ENCODE measurements around the gene IL2RA.
"Not testable (repeated sequence)": the region's sequence is repeated elsewhere in the genome, so short reads cannot be mapped to it uniquely, and the experiment has no call there.

Gene IL2RA

DNA sequence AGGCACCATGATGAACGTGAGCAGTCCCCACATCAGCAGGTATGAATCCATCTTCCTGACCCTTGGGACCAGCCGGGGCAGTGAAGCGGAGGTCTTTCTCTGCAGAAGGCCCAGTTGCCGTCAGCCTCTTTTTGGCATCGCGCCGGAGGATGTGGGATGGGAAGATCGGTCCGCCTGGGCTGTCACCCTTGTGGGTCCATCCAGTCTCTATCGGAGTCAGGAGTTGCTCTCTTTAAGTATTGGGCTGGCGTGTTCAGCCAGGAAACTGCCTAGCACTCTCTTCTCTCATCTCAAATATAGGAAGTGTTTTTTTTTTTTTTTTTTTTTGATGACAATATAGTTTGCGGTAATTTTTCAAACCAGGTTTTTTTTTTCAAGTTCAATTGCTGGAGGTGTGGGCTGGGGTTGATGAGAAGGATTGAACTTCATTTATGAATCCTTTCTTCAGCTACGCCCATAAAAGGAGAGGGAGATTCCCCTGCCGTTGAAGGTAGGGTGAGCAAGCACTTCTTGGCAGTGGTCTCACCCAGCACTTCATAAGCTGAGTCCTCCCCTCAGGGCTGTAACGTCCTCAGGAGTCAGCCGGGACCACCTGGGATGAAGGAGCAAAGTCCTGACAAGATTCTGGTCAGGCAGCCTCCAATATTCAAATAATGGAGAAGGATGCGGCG is at the start of gene IL2RA:
IL2RA (minus strand) TSS at position 267 of the 671 bp plus-strand sequence; CDS start at position 51, 216 bp downstream.
- peak; percentile 82 for DNase-seq

GRCh38 chr10:6110136-6110535 is 48.0 kb upstream of the IL2RA start:
- no peak for DNase-seq

DNA sequence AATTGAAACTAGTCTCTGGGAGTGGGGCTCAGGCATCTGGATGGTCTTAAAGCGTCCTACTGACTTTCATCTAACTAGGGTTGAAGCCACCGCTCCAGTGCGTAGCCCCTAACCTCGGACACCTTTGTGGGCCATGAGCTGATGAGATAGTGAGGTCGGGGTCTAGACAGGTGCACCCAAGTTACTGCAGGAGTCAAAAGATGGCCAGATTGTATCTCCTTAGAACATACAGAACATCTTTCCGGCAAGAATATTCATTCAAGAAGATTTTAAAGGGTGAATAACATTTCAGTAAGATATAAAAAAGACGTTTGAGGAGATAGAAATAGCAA is 47.2 kb upstream of the IL2RA start:
- DNase-seq: no peak

GRCh38 chr10:6108631-6109443 is 46.7 kb upstream of the IL2RA start:
- peak; percentile 36 for DNase-seq

DNA sequence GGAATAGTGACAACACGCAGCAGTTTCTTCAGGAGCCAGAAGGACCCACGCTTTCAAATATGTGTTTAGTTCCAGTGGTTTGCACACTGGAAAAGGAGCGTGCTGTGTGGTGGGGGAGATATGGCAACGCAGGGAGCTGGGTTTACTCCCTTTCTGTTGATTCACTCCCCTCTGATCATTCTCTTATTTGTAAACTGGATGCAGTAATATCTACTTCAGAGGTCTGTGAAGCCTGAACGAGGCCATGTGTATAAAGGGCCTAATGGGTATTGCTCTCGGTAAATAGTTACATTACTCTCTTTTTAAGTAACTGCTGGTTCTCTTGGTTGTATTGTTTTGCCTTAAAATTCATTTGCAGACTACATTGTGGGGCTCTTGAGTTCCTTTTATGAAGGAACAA is 45.9 kb upstream of the IL2RA start:
- no peak for DNase-seq

DNA sequence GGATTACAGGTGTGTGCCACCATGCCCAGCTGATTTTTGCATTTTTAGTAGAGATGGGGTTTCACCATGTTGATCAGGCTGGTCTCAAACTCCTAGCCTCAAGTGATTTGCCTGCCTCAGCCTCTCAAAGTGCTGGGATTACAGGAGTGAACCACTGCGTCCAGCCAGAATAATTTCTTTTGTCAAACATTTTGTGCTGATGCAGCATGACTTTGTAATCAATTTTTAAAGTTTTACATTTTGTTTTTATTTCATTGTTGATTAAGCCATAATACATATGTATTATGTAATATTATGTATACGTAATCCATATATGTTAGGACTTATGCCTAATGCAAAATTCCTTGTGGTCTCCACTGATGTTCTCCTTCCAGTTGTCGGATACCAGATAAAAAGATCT is 45.4 kb upstream of the IL2RA start:
- not testable (repeated sequence) for DNase-seq

- DNase-seq: no peak
These were observed 41.4 kb upstream of the IL2RA start for GRCh38 chr10:6103591-6103990.

DNA sequence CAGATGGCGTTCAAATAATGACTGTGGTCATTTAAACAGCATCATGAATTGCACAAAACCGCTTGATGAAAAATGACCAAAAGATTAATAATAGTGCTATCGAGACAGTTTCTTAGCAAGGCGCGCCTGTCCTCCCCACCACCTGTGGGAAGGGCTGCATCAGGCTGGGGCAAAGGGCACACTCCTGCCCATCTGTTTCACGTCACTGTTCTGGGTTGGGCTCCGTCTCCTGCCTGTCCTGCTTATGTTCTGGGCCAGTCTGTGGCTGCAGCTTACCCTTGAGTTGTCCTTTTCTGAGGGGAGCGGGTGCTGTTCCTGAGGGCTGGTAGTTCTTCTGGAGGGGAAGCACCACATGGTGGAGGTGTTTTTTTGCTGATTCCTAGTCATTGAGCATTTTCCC is 40.0 kb upstream of the IL2RA start:
- no peak for DNase-seq

DNA sequence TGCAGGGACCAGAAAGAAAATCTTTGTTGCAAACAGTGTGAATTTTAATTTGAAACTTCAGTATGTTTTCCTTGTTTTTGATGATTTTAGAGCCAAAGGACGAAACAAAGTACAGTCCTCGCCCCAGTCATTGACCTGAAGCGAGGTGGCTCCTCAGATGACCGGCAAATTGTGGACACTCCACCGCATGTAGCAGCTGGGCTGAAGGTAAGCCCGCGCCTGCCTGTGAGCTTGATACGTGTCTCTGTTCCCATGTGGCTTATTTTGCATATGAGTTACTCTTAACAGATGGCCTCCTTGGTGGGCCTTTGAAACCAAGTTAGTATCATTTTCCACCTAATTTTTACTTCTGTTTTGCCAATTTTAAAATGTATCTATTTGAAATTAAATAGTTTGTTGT is 39.0 kb upstream of the IL2RA start:
- DNase-seq: no peak

- no peak for DNase-seq
These were observed 38.2 kb upstream of the IL2RA start for GRCh38 chr10:6100370-6100769.

DNA sequence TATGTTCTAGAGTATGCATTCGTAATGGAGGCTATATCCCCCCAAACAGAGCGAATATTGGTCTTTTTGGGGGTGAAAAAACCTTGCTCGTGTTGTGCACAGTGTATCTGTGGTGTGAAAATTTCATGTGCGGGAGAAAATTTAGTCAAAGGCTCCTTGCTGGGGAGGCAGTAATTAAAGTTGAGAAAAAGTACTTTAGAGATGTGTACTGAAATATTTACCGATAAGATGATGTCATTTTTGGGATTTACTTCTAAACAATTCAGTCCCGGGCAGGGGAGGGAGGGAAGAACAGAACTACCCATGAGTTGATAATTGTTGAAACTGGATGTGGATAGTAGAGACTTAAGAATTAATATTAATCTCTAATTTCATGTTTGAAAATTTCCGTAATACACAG is 36.0 kb upstream of the IL2RA start:
- DNase-seq: no peak

DNA sequence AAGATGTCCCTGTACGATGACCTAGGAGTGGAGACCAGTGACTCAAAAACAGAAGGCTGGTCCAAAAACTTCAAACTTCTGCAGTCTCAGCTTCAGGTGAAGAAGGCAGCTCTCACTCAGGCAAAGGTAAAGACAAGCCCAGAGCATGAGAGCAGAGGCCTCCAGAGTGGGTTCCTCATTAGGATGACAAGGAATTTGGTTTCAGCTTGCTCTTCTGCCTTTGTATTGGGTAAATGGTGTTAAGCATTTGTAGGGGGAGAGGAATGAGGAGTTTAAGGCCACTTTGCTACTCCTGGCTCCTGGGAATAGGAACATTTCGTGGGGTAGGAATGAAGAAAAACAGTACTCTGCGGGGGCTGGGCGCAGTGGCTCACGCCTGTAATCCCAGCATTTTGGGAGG is 34.9 kb upstream of the IL2RA start:
- DNase-seq: no peak

DNA sequence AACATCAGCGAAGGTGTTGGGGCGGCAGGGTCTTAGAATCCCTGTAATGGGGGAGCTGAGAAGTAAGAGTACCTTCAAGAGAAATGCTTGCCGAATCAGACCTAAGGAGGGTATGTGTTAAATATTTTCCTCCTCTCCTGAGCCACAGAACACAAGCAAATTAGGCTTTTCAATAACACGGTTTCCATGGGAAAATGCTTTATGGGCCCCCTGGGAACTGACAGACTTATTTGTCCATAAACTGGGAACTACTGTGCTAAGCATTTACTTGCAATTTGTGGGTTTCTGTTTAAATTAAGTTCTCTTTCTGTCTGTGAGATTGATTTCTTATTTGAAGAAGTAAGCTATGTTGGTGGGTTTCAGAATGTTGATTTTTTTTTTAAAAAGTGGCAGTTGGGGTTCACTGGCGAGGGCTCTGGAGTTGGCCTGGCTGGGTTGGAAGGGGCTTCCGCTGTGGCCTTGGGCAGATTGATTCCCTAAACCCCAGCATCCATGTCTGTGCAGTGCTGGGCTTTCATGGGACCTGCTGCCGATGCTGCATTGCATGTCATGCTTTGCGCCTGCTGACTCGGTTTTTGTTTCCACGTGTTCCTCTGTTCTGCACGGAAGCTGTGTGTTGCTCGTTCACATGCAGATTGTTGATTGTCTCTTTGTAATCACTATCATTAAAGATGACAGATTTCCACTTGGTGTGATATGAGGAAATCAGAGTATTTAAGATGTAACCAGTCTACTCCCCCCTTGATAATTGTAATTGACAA is 33.8 kb upstream of the IL2RA start:
- no peak for DNase-seq

GRCh38 chr10:6092731-6093130 is 30.6 kb upstream of the IL2RA start:
- no peak for DNase-seq

DNA sequence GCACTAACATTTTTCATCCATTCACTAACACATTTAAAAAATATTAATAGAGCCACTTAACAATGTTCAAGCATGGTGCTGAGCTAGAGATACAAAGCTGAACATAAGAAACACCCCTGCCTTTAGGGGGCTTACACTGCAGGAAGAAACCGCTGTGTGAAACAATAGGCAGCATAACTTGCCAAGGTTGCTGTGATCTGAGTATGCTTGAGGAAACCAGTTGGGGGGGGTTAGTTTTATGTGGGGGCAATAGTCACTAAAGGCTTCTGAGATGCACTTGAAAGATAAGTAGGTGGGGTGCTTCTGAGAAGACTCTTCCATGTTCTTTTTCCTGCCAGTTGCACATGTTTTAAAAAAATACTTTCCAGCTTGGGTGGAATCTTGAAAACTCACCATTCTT is 29.5 kb upstream of the IL2RA start:
- DNase-seq: no peak

- DNase-seq: no peak
These were observed 27.4 kb upstream of the IL2RA start for GRCh38 chr10:6089334-6090219.

- peak; percentile 97 for DNase-seq
These were observed 26.7 kb upstream of the IL2RA start, which contains the start of gene RBM17 for GRCh38 chr10:6088721-6089333. Gene RBM17, plus strand, starts transcription at chr10:6089034. Its CDS starts 8,032 bp downstream, at chr10:6097066.

GRCh38 chr10:6086375-6087233 is 24.4 kb upstream of the IL2RA start:
- DNase-seq: peak; percentile 88

DNA sequence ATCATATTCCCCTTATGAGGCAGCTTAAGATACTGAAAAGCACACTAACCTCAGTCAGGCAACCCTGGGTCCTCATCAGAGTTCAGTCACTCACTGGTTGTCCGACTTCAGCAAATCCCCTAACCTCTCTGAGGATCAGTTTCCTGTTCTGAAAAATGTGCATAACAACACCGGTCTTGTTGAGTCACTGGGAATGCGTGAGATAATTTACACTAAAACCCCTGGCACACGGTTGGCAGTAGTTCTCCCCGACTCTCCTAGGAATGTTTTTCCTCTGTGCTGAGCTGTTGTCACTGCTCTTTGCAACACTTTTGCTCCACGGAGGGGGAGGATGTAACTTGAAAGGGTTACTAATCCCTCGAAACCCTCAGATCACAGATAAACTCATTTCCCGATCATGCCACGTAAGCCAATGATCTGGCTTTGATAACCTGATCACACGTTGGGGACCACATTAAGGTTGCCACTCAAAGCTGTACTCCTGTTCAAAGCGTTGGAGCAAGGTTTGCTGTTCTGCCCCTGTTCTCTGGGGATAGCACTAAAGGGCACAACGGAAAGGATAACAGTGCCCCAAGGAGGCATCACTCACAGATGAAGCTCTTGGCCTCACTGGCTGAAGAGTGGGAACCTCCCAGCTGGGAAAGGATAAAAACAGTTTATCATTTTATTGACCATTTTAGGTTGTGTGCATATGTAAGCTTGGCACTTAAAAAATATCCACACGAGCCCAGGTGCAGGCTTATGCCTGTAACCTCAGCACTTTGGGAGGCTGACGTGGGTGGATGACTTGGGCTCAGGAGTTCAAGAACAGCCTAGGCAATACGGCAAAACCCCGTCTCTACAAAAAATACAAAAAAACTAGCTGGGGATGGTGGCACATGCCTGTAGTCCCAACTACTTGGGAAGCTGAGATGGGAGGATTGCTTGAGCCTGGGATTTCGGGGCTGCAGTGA is 21.6 kb upstream of the IL2RA start:
- DNase-seq: peak; percentile 72

All from activated naive CD4-positive, alpha-beta T cell treated with Interleukin-2 at 50 U/mL for 16 hours (primary cell).